Esophagus muscularis mucosa (tissue), 4 donors: ENCODE data around the gene NAALADL1. TPM values are rescaled to one million over a fixed set of nuclear protein-coding genes. Genes with fewer than 3 reads are reported as not detected.
"Not testable (repeated sequence)": the region's sequence is repeated elsewhere in the genome, so short reads cannot be mapped to it uniquely, and the experiment has no call there.

Experiments used
- DNase-seq: peaks from one replicate; pipeline ENCODE4 v3.0.0-alpha.2; 2017; ENCODE audit errors: extremely low spot score
- H3K27ac ChIP-seq, 4 donors: fragments of 200-600 bp; sonication (generic); replicated peaks in 1 of 4; 1 replicate in 3 of 4; 2 replicates in 1 of 4; pipeline ENCODE4 v1.5.1; 2016 to 2019; ENCODE audit warnings: mild to moderate bottlenecking in 1 of 4
- H3K27me3 ChIP-seq, 4 donors: fragments of 200-600 bp; sonication (generic); one replicate each; pipeline versions ENCODE4 v1.5.1 to v1.6.0; 2016 to 2019
- H3K36me3 ChIP-seq, 4 donors: fragments of 200-600 bp; sonication (generic); one replicate each; pipeline ENCODE4 v1.5.1; 2016 to 2019
- H3K4me1 ChIP-seq, 4 donors: fragments of 200-600 bp; sonication (generic); one replicate each; pipeline ENCODE4 v1.5.1; 2016 to 2019
- H3K4me3 ChIP-seq, 4 donors: fragments of 200-600 bp; sonication (generic); 1 replicate in 2 of 4; 2 replicates in 2 of 4; pipeline ENCODE4 v1.5.1; 2016 to 2019; ENCODE audit warnings: mild to moderate bottlenecking in 4 of 4, moderate library complexity in 1 of 4
- H3K9me3 ChIP-seq, 4 donors: fragments of 200-600 bp; sonication (generic); 1 replicate in 3 of 4; 2 replicates in 1 of 4; pipeline ENCODE4 v1.5.1; 2016 to 2019
- EP300 ChIP-seq: sonication (generic); formaldehyde crosslinking; IDR thresholded peaks from one replicate; pipeline ENCODE4 v1.6.1; 2017; ENCODE audit warnings: antibody characterized with exemption
- POLR2A ChIP-seq: fragments of 450-650 bp; IDR thresholded peaks from one replicate; pipeline ENCODE4 v1.6.1; 2017; ENCODE audit warnings: antibody characterized with exemption, moderate library complexity, mild to moderate bottlenecking, low read depth
- POLR2AphosphoS5 ChIP-seq, 2 donors: sonication (generic); formaldehyde crosslinking; IDR thresholded peaks; one replicate each; pipeline ENCODE4 v1.6.1; 2017; ENCODE audit warnings: antibody characterized with exemption in 2 of 2
- WGBS: methylation state at CpG from one replicate; pipeline ENCODE4 v1.1.5; 2018; 5-methylcytosine and 5-hydroxymethylcytosine counted together
- intact Hi-C: fragments of 100-400 bp; cut with DNase I; formaldehyde crosslinking; loops from one replicate; pipeline ENCODE4 v1.15.1; 2023
- total RNA-seq, 4 donors: library from RNA; depleted of rRNA; stranded (reverse); fragments of >200 nt; gene quantifications; one replicate each; pipeline versions ENCODE4 v1.1.0 to v1.2.1, GENCODE V29; 2016
- TF ChIP-seq, protein P1 (sequence below), 3 experiments: fragments of 200-600 bp in 2 of 3; fragments of 450-650 bp in 1 of 3; sonication (generic) in 2 of 3; IDR thresholded peaks; one replicate each; pipeline ENCODE4 v1.5.1; 2017 to 2019; ENCODE audit warnings: antibody characterized with exemption in 3 of 3, mild to moderate bottlenecking in 2 of 3, moderate library complexity in 1 of 3

NAALADL1 gene
- total RNA-seq, 4 donors from 2014 or later = 22.8 to 43.7 (median 31.0) TPM

GRCh38 chr11:65034423-65034822 is 23.9 kb downstream of the NAALADL1 start:
- intact Hi-C loops = no loop called here
- no peak for DNase-seq
- no peak overlapping the region for H3K27ac ChIP-seq
- no peaks in the 10 kb centered on the region for H3K9me3 ChIP-seq
- peaks cover 3 to 19% (median 11%) of the 10 kb centered on the region in 4 donors for H3K4me1 ChIP-seq
- no peak overlapping the region for H3K4me3 ChIP-seq
- peaks cover 59 to 92% (median 76%) of the 10 kb centered on the region in 4 donors for H3K36me3 ChIP-seq
- TF ChIP-seq POLR2A (no peak), EP300 (no peak), POLR2AphosphoS5 (IDR thresholded peaks at IDR 0.05) (no peak)
- TF ChIP-seq, protein P1, sequence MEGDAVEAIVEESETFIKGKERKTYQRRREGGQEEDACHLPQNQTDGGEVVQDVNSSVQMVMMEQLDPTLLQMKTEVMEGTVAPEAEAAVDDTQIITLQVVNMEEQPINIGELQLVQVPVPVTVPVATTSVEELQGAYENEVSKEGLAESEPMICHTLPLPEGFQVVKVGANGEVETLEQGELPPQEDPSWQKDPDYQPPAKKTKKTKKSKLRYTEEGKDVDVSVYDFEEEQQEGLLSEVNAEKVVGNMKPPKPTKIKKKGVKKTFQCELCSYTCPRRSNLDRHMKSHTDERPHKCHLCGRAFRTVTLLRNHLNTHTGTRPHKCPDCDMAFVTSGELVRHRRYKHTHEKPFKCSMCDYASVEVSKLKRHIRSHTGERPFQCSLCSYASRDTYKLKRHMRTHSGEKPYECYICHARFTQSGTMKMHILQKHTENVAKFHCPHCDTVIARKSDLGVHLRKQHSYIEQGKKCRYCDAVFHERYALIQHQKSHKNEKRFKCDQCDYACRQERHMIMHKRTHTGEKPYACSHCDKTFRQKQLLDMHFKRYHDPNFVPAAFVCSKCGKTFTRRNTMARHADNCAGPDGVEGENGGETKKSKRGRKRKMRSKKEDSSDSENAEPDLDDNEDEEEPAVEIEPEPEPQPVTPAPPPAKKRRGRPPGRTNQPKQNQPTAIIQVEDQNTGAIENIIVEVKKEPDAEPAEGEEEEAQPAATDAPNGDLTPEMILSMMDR (IDR thresholded peaks at IDR 0.05) = no peak
- H3K27me3 ChIP-seq = no peaks in the 10 kb centered on the region
- WGBS = 92% methylated on average over 2 of the region's 2 CpGs

DNA sequence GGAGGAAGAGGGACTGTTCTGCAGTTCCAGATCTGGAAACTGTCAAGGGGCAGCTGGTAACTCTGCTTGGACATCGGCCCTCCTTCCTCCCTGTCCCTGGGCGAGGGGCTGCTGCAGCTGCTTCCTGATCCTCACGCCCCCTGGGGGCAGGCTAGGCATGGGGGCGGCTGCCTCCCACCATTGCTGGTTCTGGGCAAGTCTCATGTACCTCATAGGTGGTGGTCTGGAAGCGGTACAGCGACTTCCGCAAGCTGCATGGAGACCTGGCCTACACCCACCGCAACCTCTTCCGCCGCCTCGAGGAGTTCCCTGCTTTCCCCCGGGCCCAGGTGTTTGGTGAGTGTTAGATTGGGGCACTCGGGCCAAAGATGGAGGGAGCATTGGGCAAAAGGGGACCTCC is 26.1 kb downstream of the NAALADL1 start:
- WGBS = 80% methylated on average over 10 of the region's 13 CpGs
- Histone ChIP-seq H3K9me3 (no peaks in the 10 kb centered on the region), H3K36me3 (peaks cover 45 to 70% (median 59%) of the 10 kb centered on the region in 4 donors), H3K27me3 (no peaks in the 10 kb centered on the region), H3K4me1 (peaks cover 14 to 35% (median 26%) of the 10 kb centered on the region in 4 donors), H3K4me3 (no peak overlapping the region), H3K27ac (no peak overlapping the region)
- TF ChIP-seq, protein P1 (IDR thresholded peaks at IDR 0.05) = no peak
- no peak for TF ChIP-seq EP300
- TF ChIP-seq POLR2A = no peak
- no peak for TF ChIP-seq POLR2AphosphoS5 (IDR thresholded peaks at IDR 0.05)
- intact Hi-C loops = no loop called here
- DNase-seq = no peak

DNA sequence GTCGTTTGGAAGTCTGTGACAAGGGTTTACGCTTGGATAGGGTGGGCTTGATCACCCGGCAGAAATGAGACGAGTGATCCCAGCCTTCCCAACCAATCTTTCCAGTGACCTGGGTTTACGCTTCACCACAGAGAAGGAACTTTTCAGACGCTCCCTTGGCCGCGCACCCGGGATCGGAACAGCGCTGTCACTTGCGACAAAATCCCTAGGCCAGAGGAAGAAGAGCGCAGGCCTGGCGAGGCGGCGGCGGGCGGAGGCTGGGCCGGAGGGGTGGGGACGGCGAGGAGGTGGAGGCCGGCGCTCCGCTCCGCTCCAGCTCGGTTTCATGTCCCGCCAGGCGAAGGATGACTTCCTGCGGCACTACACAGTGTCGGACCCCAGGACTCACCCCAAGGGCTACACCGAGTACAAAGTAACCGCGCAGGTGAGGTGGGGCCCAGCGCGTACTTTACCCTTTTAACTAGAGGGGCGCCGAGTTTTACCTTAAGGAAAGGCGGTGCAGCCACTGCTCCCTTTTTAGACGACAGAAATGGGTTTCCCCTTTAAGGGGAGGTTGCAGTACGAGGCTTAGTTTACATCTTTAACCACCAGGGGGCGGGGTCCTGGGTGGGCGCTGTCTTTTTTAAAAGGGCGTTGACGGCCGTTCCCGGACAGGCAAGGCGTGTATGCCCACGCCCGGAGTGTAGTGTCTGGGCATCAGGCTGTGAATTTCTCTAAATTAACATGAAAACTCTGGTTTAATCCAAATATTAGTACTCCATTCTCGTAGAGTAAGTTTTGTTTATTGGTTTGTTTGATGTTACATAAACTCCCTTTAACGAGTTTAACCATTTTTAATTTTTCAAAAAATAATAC is 30.9 kb downstream of the NAALADL1 start, which contains the start of gene SNX15:
Gene SNX15 (plus strand): TSS at position 227 of the 855 bp plus-strand sequence. CDS start 99 bp downstream, at position 326.
- peak; percentile 98 for DNase-seq
- intact Hi-C loops = loop anchor here (5.0 kb wide), 1 partner anchor 110 kb away; the partner anchor contains the start of gene ATG2A
- H3K4me3 ChIP-seq = peak within 1 kb of the TSS; percentile 65 to 74 (median 70)
- no peaks in the 10 kb centered on the region for H3K27me3 ChIP-seq
- no peaks in the 10 kb centered on the region for H3K9me3 ChIP-seq
- WGBS = 1% methylated on average over 30 of the region's 51 CpGs
- TF ChIP-seq, protein P1 (IDR thresholded peaks at IDR 0.05) = peak; percentile 57 to 79 (median 70)
- peak; percentile 81 to 92 for TF ChIP-seq POLR2AphosphoS5 (IDR thresholded peaks at IDR 0.05)
- no peak for TF ChIP-seq EP300
- peaks cover 10 to 29% (median 15%) of the 10 kb centered on the region in 4 donors for H3K36me3 ChIP-seq
- H3K27ac ChIP-seq = peak within 1 kb of the TSS; percentile 84 to 92 (median 89)
- peaks cover 11 to 40% (median 27%) of the 10 kb centered on the region in 4 donors for H3K4me1 ChIP-seq

GRCh38 chr11:65026810-65027209 is 31.5 kb downstream of the NAALADL1 start:
- 54% methylated on average over 10 of the region's 10 CpGs for WGBS
- H3K4me1 ChIP-seq = peaks cover 11 to 40% (median 27%) of the 10 kb centered on the region in 4 donors
- no peaks in the 10 kb centered on the region for H3K9me3 ChIP-seq
- DNase-seq = no peak
- intact Hi-C loops = loop anchor here (5.0 kb wide), 1 partner anchor 110 kb away; the partner anchor contains the start of gene ATG2A
- H3K36me3 ChIP-seq = peaks cover 5 to 29% (median 13%) of the 10 kb centered on the region in 4 donors
- TF ChIP-seq, protein P1 (IDR thresholded peaks at IDR 0.05) = no peak
- no peak for TF ChIP-seq POLR2AphosphoS5 (IDR thresholded peaks at IDR 0.05)
- no peak for TF ChIP-seq EP300
- TF ChIP-seq POLR2A = no peak
- H3K4me3 ChIP-seq = peak overlapping the region; percentile 65 to 74 (median 70)
- H3K27me3 ChIP-seq = no peaks in the 10 kb centered on the region
- peak overlapping the region; percentile 84 to 92 (median 89) for H3K27ac ChIP-seq

GRCh38 chr11:65023502-65023901 is 34.9 kb downstream of the NAALADL1 start:
- Histone ChIP-seq H3K4me1 (peaks cover 5 to 14% (median 11%) of the 10 kb centered on the region in 4 donors), H3K36me3 (peaks cover 24 to 45% (median 40%) of the 10 kb centered on the region in 4 donors)
- intact Hi-C loops, DNase-seq, H3K27me3 ChIP-seq, H3K27ac ChIP-seq, H3K9me3 ChIP-seq, H3K4me3 ChIP-seq: not testable (repeated sequence)
- WGBS = 90% methylated on average over 6 of the region's 8 CpGs
